Effector CD8-positive, alpha-beta T cell (primary cell): ENCODE data around the gene AP2B1.

Experiments
- DNase-seq: peaks from one replicate; lab custom pipeline; 2025; lab: John Stamatoyannopoulos, UW

The AP2B1 gene

DNA sequence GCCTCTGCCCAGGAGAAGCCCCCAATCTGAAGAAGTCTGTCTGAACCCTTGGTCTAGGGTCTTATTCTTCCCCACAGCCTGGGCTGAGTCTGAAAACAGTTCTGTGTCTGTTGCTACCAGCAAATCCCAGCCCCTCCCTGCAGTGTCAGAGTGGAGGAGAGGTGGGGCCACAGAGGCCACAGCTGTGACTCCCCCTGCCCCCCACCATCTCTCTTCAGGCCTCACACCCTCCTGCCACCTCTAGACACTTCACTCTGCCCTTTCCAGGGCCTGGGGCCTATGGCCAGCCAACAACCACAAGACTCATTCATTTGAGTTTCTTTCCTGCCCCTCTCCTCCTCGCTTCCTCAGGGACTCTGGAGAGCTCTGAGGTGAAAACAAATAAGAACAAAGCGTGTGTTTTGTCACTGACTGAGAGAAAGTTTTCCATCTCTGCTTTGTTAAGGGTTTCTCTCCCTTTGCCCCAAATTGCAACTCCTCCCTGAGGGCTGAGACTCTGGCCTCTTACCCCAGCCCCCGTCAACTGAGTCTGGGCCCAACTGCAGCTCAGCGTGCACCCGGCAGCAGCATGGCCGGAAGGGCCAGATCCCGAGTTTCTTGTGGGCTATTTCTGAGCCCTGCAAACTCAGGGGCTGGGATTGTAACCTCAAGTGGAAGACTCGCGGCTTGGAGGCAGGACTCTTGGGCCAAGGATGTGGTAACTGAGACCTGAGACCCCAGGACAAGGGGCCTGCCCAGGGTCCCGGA is 186.7 kb downstream of the AP2B1 start:
- no peak for DNase-seq

DNA sequence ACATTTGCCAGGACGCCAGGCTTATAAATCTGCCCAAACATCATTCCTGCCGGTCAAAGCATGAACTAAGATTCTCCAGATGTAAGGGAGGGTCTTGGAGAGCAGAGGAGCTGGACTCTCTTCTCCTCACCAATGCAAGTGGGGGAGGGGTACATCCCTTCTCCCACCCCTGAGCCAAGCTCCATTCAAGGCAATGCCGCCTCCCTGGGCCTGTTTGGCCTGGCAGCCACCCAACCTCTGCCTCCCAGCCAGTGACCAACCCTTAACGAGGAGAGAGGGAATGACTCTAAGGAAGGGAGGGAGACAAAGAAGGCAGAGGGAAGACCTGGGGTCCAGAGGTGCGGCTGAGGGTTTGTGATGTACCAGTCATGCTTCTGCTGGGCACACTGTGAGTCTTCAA is 187.4 kb downstream of the AP2B1 start:
- no peak for DNase-seq

GRCh38 chr17:35775039-35775438 is 187.9 kb downstream of the AP2B1 start:
- no peak for DNase-seq

- no peak for DNase-seq
Measured at GRCh38 chr17:35775583-35775982, 188.5 kb downstream of the AP2B1 start.
